Activated naive CD8-positive, alpha-beta T cell treated with anti-CD3 and anti-CD28 coated beads, Interleukin-2, amount 50 U/mL, for 24 hours (primary cell): ENCODE measurements around the gene KRT32.

ENCODE experiments used
- ATAC-seq: fragments of 150-1000 bp; cut with Tn5 transposase; one replicate; pipeline ENCODE4 v1.10.0; 2021
- DNase-seq: peaks from one replicate; pipeline ENCODE4 v3.0.0; 2021
- H3K27ac Mint-ChIP-seq: one replicate; pipeline ENCODE4 v1.8.0; 2021; ENCODE audit warnings: mild to moderate bottlenecking, mixed read lengths
- H3K27me3 Mint-ChIP-seq: one replicate; pipeline ENCODE4 v1.8.0; 2021; ENCODE audit warnings: mixed read lengths
- H3K36me3 Mint-ChIP-seq: one replicate; pipeline ENCODE4 v1.8.0; 2021; ENCODE audit warnings: low read depth, mixed read lengths
- H3K4me1 Mint-ChIP-seq: one replicate; pipeline ENCODE4 v1.8.0; 2021; ENCODE audit warnings: mixed read lengths
- H3K4me3 Mint-ChIP-seq: one replicate; pipeline ENCODE4 v1.8.0; 2021; ENCODE audit warnings: mild to moderate bottlenecking, moderate library complexity, mixed read lengths
- H3K9me3 Mint-ChIP-seq: one replicate; pipeline ENCODE4 v1.8.0; 2021; ENCODE audit warnings: mixed read lengths

Gene KRT32

GRCh38 chr17:41500131-41500911 lies 33.1 kb upstream of the KRT32 start:
- Mint-ChIP-seq H3K27me3 (peaks cover 2% of the 10 kb centered on the region), H3K4me3 (no peak overlapping the region), H3K27ac (no peak overlapping the region), H3K9me3 (no peaks in the 10 kb centered on the region), H3K36me3 (no peaks in the 10 kb centered on the region), H3K4me1 (peaks cover 10% of the 10 kb centered on the region)
- no peak for DNase-seq
- ATAC-seq = no peak

- Mint-ChIP-seq H3K9me3 (no peaks in the 10 kb centered on the region), H3K27ac (no peak overlapping the region), H3K4me3 (no peak overlapping the region), H3K27me3 (peaks cover 2% of the 10 kb centered on the region), H3K4me1 (peaks cover 10% of the 10 kb centered on the region), H3K36me3 (no peaks in the 10 kb centered on the region)
- no peak for ATAC-seq
- DNase-seq = no peak
These were observed 32.5 kb upstream of the KRT32 start for GRCh38 chr17:41499714-41500113.

DNA sequence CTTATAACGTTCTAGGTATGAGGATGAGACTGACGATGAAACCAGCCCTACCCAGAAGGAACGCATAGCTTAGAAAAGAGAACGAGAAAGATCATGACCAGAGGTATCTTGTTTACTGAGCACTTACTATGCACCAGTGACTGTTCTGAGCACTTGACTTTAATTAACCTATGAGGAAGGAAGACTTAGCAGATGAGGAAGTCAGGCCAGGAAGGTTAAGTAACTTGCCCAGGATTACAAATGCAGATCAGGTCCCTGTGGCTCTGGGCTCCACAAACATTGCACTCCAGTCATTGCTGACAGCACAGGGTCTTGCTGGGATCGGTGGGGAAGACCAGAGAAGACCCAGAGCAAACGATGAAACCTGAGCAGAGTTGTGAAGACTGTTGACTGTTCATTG lies 31.1 kb upstream of the KRT32 start:
- Mint-ChIP-seq H3K4me3 (no peak overlapping the region), H3K4me1 (peaks cover 10% of the 10 kb centered on the region), H3K27ac (no peak overlapping the region), H3K36me3 (no peaks in the 10 kb centered on the region), H3K27me3 (peaks cover 2% of the 10 kb centered on the region), H3K9me3 (no peaks in the 10 kb centered on the region)
- ATAC-seq (no peak), DNase-seq (no peak)

- H3K4me1 Mint-ChIP-seq = peaks cover 10% of the 10 kb centered on the region
- DNase-seq (peak; percentile 67), ATAC-seq (peak; percentile 97)
- no peak overlapping the region for H3K4me3 Mint-ChIP-seq
- peaks cover 2% of the 10 kb centered on the region for H3K27me3 Mint-ChIP-seq
- H3K27ac Mint-ChIP-seq = no peak overlapping the region
- H3K36me3 Mint-ChIP-seq = no peaks in the 10 kb centered on the region
- H3K9me3 Mint-ChIP-seq = no peaks in the 10 kb centered on the region
These were observed 29.8 kb upstream of the KRT32 start for GRCh38 chr17:41496803-41497484.

GRCh38 chr17:41494524-41494923 lies 27.3 kb upstream of the KRT32 start:
- no peak for DNase-seq
- no peaks in the 10 kb centered on the region for H3K9me3 Mint-ChIP-seq

DNA sequence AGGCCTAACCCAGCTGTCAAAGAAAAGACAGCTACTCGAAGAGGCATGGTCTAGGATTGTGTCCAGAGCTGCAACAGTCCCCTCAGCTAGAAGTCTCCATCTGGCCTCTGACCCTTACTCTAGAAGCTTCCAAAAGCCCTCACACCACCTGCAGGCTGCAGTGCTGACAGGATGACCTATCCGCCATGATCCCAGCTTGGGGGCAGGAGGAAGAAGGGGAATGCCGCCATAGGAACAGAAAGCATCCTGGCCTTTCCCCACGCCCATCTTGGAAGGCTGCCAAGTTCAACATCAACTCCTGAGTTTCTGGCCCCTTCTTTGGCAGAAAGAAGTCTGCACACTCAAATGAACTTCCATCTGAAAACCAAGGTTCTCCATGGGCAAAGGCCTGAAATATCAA lies 25.6 kb upstream of the KRT32 start:
- no peak for DNase-seq
- H3K36me3 Mint-ChIP-seq = no peaks in the 10 kb centered on the region

More at GRCh38 chr17:41494524-41494923, 27.3 kb upstream of the KRT32 start:
- ATAC-seq = no peak
- Mint-ChIP-seq H3K27me3 (peaks cover 2% of the 10 kb centered on the region), H3K4me1 (peaks cover 11% of the 10 kb centered on the region), H3K36me3 (no peaks in the 10 kb centered on the region), H3K4me3 (no peak overlapping the region), H3K27ac (no peak overlapping the region)

DNA sequence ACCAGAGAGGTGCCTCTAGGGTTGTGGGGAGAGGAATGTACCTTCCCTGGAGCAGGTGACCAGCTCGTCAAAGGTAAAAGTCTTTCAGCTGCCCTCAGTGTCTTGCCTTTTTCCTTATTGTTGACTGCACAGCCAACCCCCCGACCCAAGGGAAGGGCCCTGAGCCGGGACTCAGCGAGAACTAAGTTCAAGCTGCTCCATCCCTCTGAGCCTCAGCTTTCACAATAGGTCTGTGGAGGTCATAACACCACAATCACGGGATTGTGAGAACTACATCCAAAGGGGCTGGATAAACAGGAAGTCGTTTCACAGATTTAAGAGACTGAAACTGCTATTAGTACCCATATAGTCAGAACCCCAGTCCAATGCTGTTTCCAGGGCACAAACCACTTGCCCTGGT lies 25.2 kb upstream of the KRT32 start:
- no peak for ATAC-seq
- no peak overlapping the region for H3K27ac Mint-ChIP-seq
- H3K4me1 Mint-ChIP-seq = peaks cover 11% of the 10 kb centered on the region
- H3K36me3 Mint-ChIP-seq = no peaks in the 10 kb centered on the region
- no peak for DNase-seq
- no peaks in the 10 kb centered on the region for H3K9me3 Mint-ChIP-seq
- no peak overlapping the region for H3K4me3 Mint-ChIP-seq
- H3K27me3 Mint-ChIP-seq = no peaks in the 10 kb centered on the region

More for the DNA sequence above, 25.6 kb upstream of the KRT32 start:
- Mint-ChIP-seq H3K27me3 (no peaks in the 10 kb centered on the region), H3K4me1 (peaks cover 11% of the 10 kb centered on the region), H3K27ac (no peak overlapping the region), H3K4me3 (no peak overlapping the region), H3K9me3 (no peaks in the 10 kb centered on the region)
- no peak for ATAC-seq

DNA sequence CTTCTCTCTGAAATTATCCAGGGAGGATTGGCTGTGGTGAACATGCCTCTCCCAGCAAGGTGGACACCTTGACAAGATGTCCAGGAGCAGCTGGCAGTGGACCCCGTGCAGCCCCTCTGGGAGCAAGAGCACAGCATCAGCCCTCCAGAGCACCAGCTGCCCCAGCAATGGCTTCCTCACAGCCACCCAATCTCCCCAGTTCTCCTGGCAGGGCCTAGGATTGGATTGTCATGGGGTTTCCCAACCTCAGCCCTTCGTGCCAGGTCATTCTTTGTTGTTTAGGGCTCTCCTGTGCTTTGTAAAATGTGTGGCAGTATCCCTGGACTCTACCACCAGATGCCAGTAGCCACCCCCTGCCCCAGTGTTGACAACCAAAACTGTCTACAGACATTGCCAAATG lies 24.3 kb upstream of the KRT32 start:
- Mint-ChIP-seq H3K27ac (no peak overlapping the region), H3K36me3 (no peaks in the 10 kb centered on the region), H3K9me3 (no peaks in the 10 kb centered on the region), H3K27me3 (peaks cover under 1% of the 10 kb centered on the region), H3K4me1 (peaks cover 5% of the 10 kb centered on the region), H3K4me3 (no peak overlapping the region)
- no peak for DNase-seq
- no peak for ATAC-seq

GRCh38 chr17:41490000-41490990 lies 23.1 kb upstream of the KRT32 start:
- H3K36me3 Mint-ChIP-seq = no peaks in the 10 kb centered on the region

GRCh38 chr17:41489531-41489930 lies 22.3 kb upstream of the KRT32 start, which contains the start of gene KRT36:
Gene KRT36, minus strand, starts transcription at chr17:41489910. Its CDS starts 46 bp downstream, at chr17:41489864.
- H3K36me3 Mint-ChIP-seq = no peaks in the 10 kb centered on the region
- H3K4me1 Mint-ChIP-seq = peaks cover 2% of the 10 kb centered on the region
- peaks cover 3% of the 10 kb centered on the region for H3K27me3 Mint-ChIP-seq
- no peak for DNase-seq
- no peak within 1 kb of the TSS for H3K27ac Mint-ChIP-seq
- no peak for ATAC-seq
- H3K4me3 Mint-ChIP-seq = no peak within 1 kb of the TSS
- no peaks in the 10 kb centered on the region for H3K9me3 Mint-ChIP-seq

More at GRCh38 chr17:41490000-41490990, 23.1 kb upstream of the KRT32 start:
- Mint-ChIP-seq H3K9me3 (no peaks in the 10 kb centered on the region), H3K27ac (no peak overlapping the region), H3K4me3 (no peak overlapping the region), H3K4me1 (peaks cover 2% of the 10 kb centered on the region), H3K27me3 (peaks cover 3% of the 10 kb centered on the region)
- no peak for ATAC-seq
- DNase-seq = no peak

DNA sequence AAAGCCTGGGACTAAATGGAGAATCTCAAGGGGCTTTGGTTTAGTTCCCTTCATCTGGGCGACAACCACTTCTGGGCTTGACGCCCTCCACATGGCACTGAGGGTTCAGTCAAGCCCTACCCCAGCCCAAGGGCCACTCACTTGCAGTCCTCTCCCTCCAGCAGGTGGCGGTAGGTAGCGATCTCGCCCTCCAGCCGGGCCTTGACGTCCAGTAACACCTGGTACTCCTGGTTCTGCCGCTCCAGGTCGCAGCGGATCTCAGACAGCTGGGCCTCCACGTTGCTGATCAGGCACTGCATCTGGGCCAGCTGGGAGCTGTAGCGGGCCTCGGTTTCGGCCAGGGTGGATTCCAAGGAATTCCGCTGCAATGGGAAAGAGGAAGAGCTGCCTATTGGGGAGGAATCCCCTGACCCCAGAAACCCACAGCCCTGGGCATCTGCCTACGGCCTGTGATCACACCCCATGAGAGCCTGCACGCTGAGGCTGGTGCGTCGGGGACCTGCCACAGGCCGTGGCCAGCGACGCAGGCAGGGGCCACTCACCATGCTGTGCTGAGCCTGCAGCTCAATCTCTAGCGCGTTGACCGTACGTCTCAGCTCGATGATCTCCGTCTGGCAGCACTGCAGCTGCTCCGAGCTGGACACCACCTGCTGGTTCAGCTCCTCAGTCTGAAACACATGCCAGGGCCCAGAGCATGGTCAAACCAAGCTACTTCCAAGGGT lies 19.8 kb upstream of the KRT32 start:
- H3K4me1 Mint-ChIP-seq = peaks cover 2% of the 10 kb centered on the region
- ATAC-seq = no peak
- no peaks in the 10 kb centered on the region for H3K9me3 Mint-ChIP-seq

GRCh38 chr17:41486316-41486715 lies 19.1 kb upstream of the KRT32 start:
- no peaks in the 10 kb centered on the region for H3K9me3 Mint-ChIP-seq
- DNase-seq (no peak), ATAC-seq (no peak)
- H3K4me1 Mint-ChIP-seq = peaks cover 2% of the 10 kb centered on the region
- no peak overlapping the region for H3K27ac Mint-ChIP-seq
- no peak overlapping the region for H3K4me3 Mint-ChIP-seq
- peaks cover 3% of the 10 kb centered on the region for H3K27me3 Mint-ChIP-seq
- no peaks in the 10 kb centered on the region for H3K36me3 Mint-ChIP-seq

More for the DNA sequence above, 19.8 kb upstream of the KRT32 start:
- no peak overlapping the region for H3K4me3 Mint-ChIP-seq
- H3K36me3 Mint-ChIP-seq = no peaks in the 10 kb centered on the region
- H3K27me3 Mint-ChIP-seq = peaks cover 3% of the 10 kb centered on the region
- peak; percentile 51 for DNase-seq
- no peak overlapping the region for H3K27ac Mint-ChIP-seq

- no peak overlapping the region for H3K4me3 Mint-ChIP-seq
- H3K27ac Mint-ChIP-seq = no peak overlapping the region
- peaks cover 2% of the 10 kb centered on the region for H3K4me1 Mint-ChIP-seq
- H3K36me3 Mint-ChIP-seq = no peaks in the 10 kb centered on the region
- H3K27me3 Mint-ChIP-seq = peaks cover 3% of the 10 kb centered on the region
- DNase-seq = no peak
- H3K9me3 Mint-ChIP-seq = no peaks in the 10 kb centered on the region
- no peak for ATAC-seq
These were observed 18.0 kb upstream of the KRT32 start for GRCh38 chr17:41484920-41485904.
